ENCODE data around the gene SSTR4. TPM values are rescaled to one million over a fixed set of nuclear protein-coding genes. Genes with fewer than 3 reads are reported as not detected.

The SSTR4 gene
- total and polyA plus RNA-seq, 9 donors, result 0.15 to 0.69 TPM; not detected in 7

DNA sequence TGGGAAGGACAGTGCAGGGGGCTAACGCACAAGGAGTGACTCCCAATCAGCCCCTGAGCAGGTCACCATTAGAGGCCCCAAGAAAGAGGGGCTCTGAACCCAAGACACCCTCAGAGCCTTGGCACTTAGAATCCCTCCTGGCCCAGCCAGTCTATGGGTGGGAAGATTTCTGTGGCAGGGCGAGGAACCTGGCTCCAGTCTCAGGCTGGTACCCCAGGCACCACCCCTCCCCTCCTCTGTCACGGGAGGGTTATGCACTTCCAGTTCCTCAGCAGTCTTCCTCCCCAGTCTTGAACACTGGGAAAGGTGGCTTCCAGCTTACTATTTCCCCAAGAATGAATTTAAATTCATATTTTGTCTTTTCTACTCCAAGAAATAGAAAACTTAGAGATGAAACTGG is 27.6 kb upstream of the SSTR4 start:
- intact Hi-C loops (cut with DNase I), result no loop called here
- H3K27me3 ChIP-seq, result no peaks in the 10 kb centered on the region
- H3K27ac ChIP-seq, result no peak overlapping the region
- no peaks in the 10 kb centered on the region for H3K4me1 ChIP-seq (ENCODE audit: insufficient read depth)
- no peaks in the 10 kb centered on the region for H3K9me3 ChIP-seq
- no peak for DNase-seq
- WGBS, 3 donors, result 87 to 92% (median 89%) methylated on average over 3 of the region's 3 CpGs
- TF ChIP-seq, protein P1, sequence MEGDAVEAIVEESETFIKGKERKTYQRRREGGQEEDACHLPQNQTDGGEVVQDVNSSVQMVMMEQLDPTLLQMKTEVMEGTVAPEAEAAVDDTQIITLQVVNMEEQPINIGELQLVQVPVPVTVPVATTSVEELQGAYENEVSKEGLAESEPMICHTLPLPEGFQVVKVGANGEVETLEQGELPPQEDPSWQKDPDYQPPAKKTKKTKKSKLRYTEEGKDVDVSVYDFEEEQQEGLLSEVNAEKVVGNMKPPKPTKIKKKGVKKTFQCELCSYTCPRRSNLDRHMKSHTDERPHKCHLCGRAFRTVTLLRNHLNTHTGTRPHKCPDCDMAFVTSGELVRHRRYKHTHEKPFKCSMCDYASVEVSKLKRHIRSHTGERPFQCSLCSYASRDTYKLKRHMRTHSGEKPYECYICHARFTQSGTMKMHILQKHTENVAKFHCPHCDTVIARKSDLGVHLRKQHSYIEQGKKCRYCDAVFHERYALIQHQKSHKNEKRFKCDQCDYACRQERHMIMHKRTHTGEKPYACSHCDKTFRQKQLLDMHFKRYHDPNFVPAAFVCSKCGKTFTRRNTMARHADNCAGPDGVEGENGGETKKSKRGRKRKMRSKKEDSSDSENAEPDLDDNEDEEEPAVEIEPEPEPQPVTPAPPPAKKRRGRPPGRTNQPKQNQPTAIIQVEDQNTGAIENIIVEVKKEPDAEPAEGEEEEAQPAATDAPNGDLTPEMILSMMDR (IDR thresholded peaks at IDR 0.05), result no peak
- TF ChIP-seq EP300 (IDR thresholded peaks at IDR 0.05) (no peak), POLR2A (IDR thresholded peaks at IDR 0.05) (no peak)
- H3K4me3 ChIP-seq, result no peak overlapping the region
- no peaks in the 10 kb centered on the region for H3K36me3 ChIP-seq

DNA sequence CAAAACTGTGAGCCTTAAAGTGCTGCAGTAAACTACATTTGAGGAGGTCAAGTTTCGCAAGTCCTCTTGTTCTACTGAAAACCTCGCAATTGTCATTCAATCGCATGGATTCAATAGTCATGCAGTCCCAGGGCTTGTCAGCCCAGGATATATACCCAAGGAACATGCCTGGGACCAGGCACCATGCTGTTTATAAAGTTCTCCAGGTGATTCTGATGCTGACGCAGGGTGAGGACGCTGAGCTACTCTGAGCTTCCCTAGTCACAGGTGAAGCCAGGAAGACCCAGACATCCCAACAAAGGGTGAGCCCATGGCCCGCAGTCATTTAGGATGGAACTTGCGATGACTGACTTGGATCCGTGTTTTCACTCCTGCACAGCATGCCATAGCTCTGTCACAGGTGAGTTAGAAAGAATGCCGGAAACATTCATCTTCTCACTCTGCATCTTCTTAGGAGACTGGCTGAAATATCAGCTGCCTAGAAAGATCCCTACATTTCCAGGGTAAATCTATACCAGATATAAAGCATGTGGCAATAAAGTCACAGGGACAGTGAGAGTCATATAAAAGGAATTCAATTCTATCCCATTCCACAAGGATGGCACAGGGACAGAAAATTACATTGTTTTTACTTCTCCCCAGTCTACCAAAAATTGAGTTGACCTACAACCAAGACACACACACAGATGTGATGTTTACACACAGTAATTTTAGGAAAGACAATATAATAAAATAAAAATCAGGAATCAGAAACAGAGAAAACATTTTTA is 27.0 kb upstream of the SSTR4 start:
- no peaks in the 10 kb centered on the region for H3K9me3 ChIP-seq
- intact Hi-C loops (cut with DNase I), result no loop called here
- H3K4me1 ChIP-seq (ENCODE audit: insufficient read depth), result no peaks in the 10 kb centered on the region
- no peak overlapping the region for H3K4me3 ChIP-seq
- WGBS, 3 donors, result 95 to 96% (median 95%) methylated on average over 9 of the region's 9 CpGs
- no peak for DNase-seq
- no peaks in the 10 kb centered on the region for H3K27me3 ChIP-seq
- H3K27ac ChIP-seq, result no peak overlapping the region
- H3K36me3 ChIP-seq, result no peaks in the 10 kb centered on the region
- TF ChIP-seq POLR2A (IDR thresholded peaks at IDR 0.05) (no peak), EP300 (IDR thresholded peaks at IDR 0.05) (no peak)
- TF ChIP-seq, protein P1 (IDR thresholded peaks at IDR 0.05), result no peak

DNA sequence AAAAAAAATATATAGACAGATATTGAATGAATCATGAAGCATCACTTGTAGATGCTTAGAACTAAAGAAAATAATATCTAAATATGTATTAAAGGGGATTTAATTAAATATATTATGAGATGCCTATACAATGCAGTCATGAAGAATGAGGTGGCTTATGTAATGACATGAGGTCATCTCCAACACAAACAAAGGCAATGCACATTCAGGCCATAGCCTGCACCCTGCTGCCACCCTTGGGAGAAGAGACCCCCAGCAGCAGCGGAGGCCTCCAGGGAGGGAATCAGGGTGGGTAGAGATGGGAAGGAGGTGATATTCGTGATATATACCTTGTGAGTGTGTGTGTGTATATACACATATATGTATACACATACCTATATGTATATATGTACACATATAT is 26.4 kb upstream of the SSTR4 start:
- intact Hi-C loops (cut with DNase I), result no loop called here
- Histone ChIP-seq H3K27me3 (no peaks in the 10 kb centered on the region), H3K9me3 (no peaks in the 10 kb centered on the region), H3K27ac (no peak overlapping the region), H3K36me3 (no peaks in the 10 kb centered on the region), H3K4me3 (no peak overlapping the region), H3K4me1 (ENCODE audit: insufficient read depth) (no peaks in the 10 kb centered on the region)
- no peak for TF ChIP-seq POLR2A (IDR thresholded peaks at IDR 0.05)
- TF ChIP-seq, protein P1 (IDR thresholded peaks at IDR 0.05), result no peak
- no peak for TF ChIP-seq EP300 (IDR thresholded peaks at IDR 0.05)
- no peak for DNase-seq
- 94 to 96% (median 94%) methylated on average over 2 of the region's 2 CpGs for WGBS, 3 donors

DNA sequence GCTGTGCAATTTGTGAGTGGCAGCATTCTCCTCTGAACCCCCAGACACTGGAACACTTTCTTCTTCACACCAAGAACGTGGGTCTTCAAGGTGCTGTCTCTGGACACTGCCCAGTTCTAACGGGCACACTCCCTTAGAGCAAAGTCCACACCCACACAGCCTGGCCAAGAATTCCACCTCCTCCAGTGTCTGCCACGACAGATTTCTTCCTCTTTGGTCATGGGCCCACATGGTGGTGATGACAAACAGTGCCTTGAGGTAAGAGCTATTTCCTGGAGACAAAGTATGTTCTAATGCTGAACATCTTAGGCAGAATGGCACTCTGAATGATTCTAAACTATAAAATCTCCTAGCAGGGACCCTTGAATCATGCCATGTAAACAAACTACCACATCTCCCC is 25.5 kb upstream of the SSTR4 start:
- no peak overlapping the region for H3K27ac ChIP-seq
- intact Hi-C loops (cut with DNase I), result no loop called here
- H3K4me3 ChIP-seq, result no peak overlapping the region
- no peaks in the 10 kb centered on the region for H3K27me3 ChIP-seq
- no peaks in the 10 kb centered on the region for H3K36me3 ChIP-seq
- DNase-seq, result no peak
- no peaks in the 10 kb centered on the region for H3K9me3 ChIP-seq
- WGBS, 3 donors, result 36 to 66% (median 61%) methylated on average over 3 of the region's 3 CpGs
- no peaks in the 10 kb centered on the region for H3K4me1 ChIP-seq (ENCODE audit: insufficient read depth)
- TF ChIP-seq, protein P1 (IDR thresholded peaks at IDR 0.05), result no peak
- TF ChIP-seq EP300 (IDR thresholded peaks at IDR 0.05) (no peak), POLR2A (IDR thresholded peaks at IDR 0.05) (no peak)

Data from ovary (tissue), 9 donors.